Panc1 (cell line): Measurements from ENCODE around the gene FANCI. TPM values are rescaled to one million over a fixed set of nuclear protein-coding genes. Genes with fewer than 3 reads are reported as not detected.

Experiments used
- ATAC-seq: fragments of 200-7000 bp; cut with Tn5 transposase; 2 replicates; pipeline ENCODE4 v1.9.1; 2020; ENCODE audit warnings: mild to moderate bottlenecking, moderate library complexity
- BruUV-seq: library from RNA; stranded (reverse); fragments of 400-500 nt; replicated peaks from 2 replicates; lab custom pipeline; 2021; lab: Mats Ljungman, UMichigan
- CTCF ChIA-PET: fragments of 300-600 bp; sonication (Branson Sonifier 250); formaldehyde crosslinking; loops from one replicate; lab custom pipeline; 2022; ENCODE audit warnings: antibody characterized with exemption; lab: Charles Lee
- POLR2A ChIA-PET: fragments of 300-600 bp; sonication (Branson Sonifier 250); formaldehyde crosslinking; loops from one replicate; lab custom pipeline; 2022; ENCODE audit warnings: antibody characterized with exemption; lab: Charles Lee
- DNase-seq: peaks from one replicate; pipeline ENCODE4 v3.0.0-alpha.2; 2010; ENCODE audit warnings: low read depth, low spot score
- H3K27ac ChIP-seq: 2 replicates; pipeline ENCODE4 v1.5.1; 2011; ENCODE audit warnings: mild to moderate bottlenecking, low read length, inconsistent platforms
- H3K27me3 ChIP-seq: fragments of 200-500 bp; sonication (Bioruptor generic); 2 replicates; pipeline ENCODE4 v1.6.0; 2014; ENCODE audit warnings: low read length, inconsistent platforms; ENCODE audit not compliant: control insufficient read depth, insufficient read depth
- H3K36me3 ChIP-seq: fragments of 200-500 bp; sonication (Bioruptor generic); 2 replicates; pipeline ENCODE4 v1.5.1; 2014; ENCODE audit warnings: inconsistent platforms, mild to moderate bottlenecking, low read length, moderate library complexity; ENCODE audit not compliant: control insufficient read depth, insufficient read depth
- H3K4me1 ChIP-seq: 2 replicates; pipeline ENCODE4 v1.5.1; 2011; ENCODE audit warnings: inconsistent platforms, mild to moderate bottlenecking, low read length, moderate library complexity; ENCODE audit not compliant: control insufficient read depth, insufficient read depth
- H3K4me3 ChIP-seq, 2 experiments: 2 replicates each; pipeline ENCODE4 v1.5.1; 2011 to 2012; ENCODE audit warnings: low read depth in 2 of 2, low read length in 2 of 2, mild to moderate bottlenecking in 2 of 2, inconsistent platforms in 1 of 2, moderate library complexity in 1 of 2
- H3K9me3 ChIP-seq: fragments of 200-500 bp; sonication (Bioruptor generic); 2 replicates; pipeline ENCODE4 v1.5.1; 2014; ENCODE audit warnings: low read depth, mild to moderate bottlenecking, inconsistent platforms, low read length, moderate library complexity; ENCODE audit not compliant: control insufficient read depth, insufficient read depth
- POLR2AphosphoS5 ChIP-seq: IDR thresholded peaks from 2 replicates; pipeline ENCODE4 v1.6.1; 2012; ENCODE audit warnings: mild to moderate bottlenecking, low read depth, low read length, moderate library complexity
- SIN3A ChIP-seq: IDR thresholded peaks from 2 replicates; pipeline ENCODE4 v1.6.1; 2012; ENCODE audit warnings: low read depth, mild to moderate bottlenecking, low read length, moderate library complexity, borderline replicate concordance; ENCODE audit not compliant: insufficient read depth
- TCF7L2 ChIP-seq: IDR thresholded peaks from 2 replicates; pipeline ENCODE4 v1.6.1; 2011; ENCODE audit warnings: mild to moderate bottlenecking, low read depth, low read length, inconsistent platforms
- in situ Hi-C: cut with HindIII; loops from 2 replicates; pipeline ENCODE4 v1.10.0; 2016; ENCODE audit warnings: low sequenced_read_pairs, low pct_unique_long_range_greater_than_20kb
- intact Hi-C: fragments of 100-400 bp; cut with micrococcal nuclease; formaldehyde crosslinking; loops from one replicate; pipeline ENCODE4 v1.10.0; 2022; ENCODE audit not compliant: unreplicated experiment
- total RNA-seq: library from RNA; stranded (reverse); gene quantifications from one replicate; pipeline ENCODE4 v1.2.1, GENCODE V29; 2021; ENCODE audit not compliant: unreplicated experiment
- TF ChIP-seq, protein P1 (sequence below), 2 experiments: IDR thresholded peaks; 2 replicates each; pipeline ENCODE4 v1.6.1; 2011 to 2012; ENCODE audit warnings: low read depth in 2 of 2, control low read depth in 1 of 2, low read length in 1 of 2, mild to moderate bottlenecking in 1 of 2, moderate library complexity in 1 of 2; ENCODE audit not compliant: insufficient read depth in 1 of 2
- TF ChIP-seq, protein P2 (sequence below): fragments of 450-650 bp; IDR thresholded peaks from 2 replicates; pipeline ENCODE4 v1.5.1; 2017; ENCODE audit warnings: mild to moderate bottlenecking

The FANCI gene
- total RNA-seq, 1 experiment from 2014 or later, result 96.2 TPM

DNA sequence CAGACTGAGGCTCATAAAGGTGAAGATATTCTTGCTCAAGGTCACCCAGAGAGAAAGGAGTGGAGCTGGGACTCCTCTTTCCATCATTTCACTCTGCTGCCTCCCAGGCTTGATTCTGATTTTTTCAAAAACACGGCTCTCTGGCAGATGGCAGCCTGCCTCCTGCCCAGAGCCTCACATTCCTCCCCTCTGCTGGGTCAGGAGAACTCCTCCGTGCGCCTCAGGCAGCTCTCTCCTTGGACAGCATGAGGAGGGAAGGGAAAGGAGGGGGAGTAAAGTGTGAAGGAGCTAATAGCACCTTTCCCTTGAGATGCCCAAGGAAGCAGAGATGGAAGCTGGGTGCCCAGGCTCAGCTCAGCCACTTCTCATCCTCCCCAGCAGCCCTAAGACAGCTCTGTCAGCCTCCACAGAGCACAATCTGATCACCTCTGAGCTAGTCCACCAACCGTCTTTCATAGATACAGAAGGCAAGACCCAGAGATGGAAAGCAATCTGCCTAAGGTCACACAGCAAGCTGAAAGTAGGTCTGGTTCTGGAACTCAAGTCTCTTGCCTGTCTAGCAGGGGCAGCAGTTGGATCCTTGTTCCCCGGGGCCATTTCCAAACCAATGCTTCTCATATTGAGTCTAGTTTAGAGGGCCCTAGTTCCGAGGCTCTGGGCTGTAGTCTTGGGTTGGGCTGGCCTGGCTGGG, 25.9 kb upstream of the FANCI start:
- Histone ChIP-seq H3K36me3 (no peaks in the 10 kb centered on the region), H3K9me3 (no peaks in the 10 kb centered on the region), H3K27ac (no peak overlapping the region), H3K4me3 (no peak overlapping the region), H3K27me3 (no peaks in the 10 kb centered on the region), H3K4me1 (no peaks in the 10 kb centered on the region)
- CTCF ChIA-PET, result no interaction called here
- POLR2A ChIA-PET, result no interaction called here
- no TSS peak for BruUV-seq
- TF ChIP-seq, protein P1, sequence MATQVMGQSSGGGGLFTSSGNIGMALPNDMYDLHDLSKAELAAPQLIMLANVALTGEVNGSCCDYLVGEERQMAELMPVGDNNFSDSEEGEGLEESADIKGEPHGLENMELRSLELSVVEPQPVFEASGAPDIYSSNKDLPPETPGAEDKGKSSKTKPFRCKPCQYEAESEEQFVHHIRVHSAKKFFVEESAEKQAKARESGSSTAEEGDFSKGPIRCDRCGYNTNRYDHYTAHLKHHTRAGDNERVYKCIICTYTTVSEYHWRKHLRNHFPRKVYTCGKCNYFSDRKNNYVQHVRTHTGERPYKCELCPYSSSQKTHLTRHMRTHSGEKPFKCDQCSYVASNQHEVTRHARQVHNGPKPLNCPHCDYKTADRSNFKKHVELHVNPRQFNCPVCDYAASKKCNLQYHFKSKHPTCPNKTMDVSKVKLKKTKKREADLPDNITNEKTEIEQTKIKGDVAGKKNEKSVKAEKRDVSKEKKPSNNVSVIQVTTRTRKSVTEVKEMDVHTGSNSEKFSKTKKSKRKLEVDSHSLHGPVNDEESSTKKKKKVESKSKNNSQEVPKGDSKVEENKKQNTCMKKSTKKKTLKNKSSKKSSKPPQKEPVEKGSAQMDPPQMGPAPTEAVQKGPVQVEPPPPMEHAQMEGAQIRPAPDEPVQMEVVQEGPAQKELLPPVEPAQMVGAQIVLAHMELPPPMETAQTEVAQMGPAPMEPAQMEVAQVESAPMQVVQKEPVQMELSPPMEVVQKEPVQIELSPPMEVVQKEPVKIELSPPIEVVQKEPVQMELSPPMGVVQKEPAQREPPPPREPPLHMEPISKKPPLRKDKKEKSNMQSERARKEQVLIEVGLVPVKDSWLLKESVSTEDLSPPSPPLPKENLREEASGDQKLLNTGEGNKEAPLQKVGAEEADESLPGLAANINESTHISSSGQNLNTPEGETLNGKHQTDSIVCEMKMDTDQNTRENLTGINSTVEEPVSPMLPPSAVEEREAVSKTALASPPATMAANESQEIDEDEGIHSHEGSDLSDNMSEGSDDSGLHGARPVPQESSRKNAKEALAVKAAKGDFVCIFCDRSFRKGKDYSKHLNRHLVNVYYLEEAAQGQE (IDR thresholded peaks at IDR 0.05; ENCODE audit: insufficient read depth in 1 of 2, low read depth in 2 of 2, low read length in 1 of 2), result no peak
- TF ChIP-seq TCF7L2, result no peak
- TF ChIP-seq, protein P2, sequence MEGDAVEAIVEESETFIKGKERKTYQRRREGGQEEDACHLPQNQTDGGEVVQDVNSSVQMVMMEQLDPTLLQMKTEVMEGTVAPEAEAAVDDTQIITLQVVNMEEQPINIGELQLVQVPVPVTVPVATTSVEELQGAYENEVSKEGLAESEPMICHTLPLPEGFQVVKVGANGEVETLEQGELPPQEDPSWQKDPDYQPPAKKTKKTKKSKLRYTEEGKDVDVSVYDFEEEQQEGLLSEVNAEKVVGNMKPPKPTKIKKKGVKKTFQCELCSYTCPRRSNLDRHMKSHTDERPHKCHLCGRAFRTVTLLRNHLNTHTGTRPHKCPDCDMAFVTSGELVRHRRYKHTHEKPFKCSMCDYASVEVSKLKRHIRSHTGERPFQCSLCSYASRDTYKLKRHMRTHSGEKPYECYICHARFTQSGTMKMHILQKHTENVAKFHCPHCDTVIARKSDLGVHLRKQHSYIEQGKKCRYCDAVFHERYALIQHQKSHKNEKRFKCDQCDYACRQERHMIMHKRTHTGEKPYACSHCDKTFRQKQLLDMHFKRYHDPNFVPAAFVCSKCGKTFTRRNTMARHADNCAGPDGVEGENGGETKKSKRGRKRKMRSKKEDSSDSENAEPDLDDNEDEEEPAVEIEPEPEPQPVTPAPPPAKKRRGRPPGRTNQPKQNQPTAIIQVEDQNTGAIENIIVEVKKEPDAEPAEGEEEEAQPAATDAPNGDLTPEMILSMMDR, result no peak
- TF ChIP-seq POLR2AphosphoS5, result no peak
- no peak for TF ChIP-seq SIN3A
- in situ Hi-C loops (no loop called here), intact Hi-C loops (no loop called here)
- DNase-seq (no peak), ATAC-seq (no peak)

DNA sequence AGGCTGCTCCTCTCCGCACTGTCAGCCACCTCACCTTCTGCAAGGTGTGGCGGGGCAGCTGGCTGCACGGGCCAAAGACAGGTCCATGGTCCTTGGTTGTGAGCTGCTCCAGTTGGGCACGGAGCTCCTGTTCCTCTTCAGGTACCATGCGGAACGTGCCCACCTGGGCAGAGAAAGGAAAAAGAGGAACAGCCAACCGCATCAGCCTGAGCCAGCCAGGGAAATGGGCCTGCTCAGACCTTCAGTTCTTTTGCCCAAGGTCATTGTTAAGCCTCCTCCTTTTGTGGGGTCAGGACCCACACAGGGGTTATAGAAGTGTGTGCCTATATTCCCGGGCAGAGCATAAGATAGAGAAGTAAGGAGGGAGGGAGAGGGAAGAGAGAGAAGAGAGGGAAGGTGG, 25.2 kb upstream of the FANCI start:
- Histone ChIP-seq H3K36me3 (no peaks in the 10 kb centered on the region), H3K4me3 (no peak overlapping the region), H3K27me3 (no peaks in the 10 kb centered on the region), H3K9me3 (no peaks in the 10 kb centered on the region), H3K27ac (no peak overlapping the region), H3K4me1 (no peaks in the 10 kb centered on the region)
- TF ChIP-seq, protein P2, result no peak
- TF ChIP-seq POLR2AphosphoS5, result no peak
- TF ChIP-seq, protein P1 (IDR thresholded peaks at IDR 0.05; ENCODE audit: insufficient read depth in 1 of 2, low read depth in 2 of 2, low read length in 1 of 2), result no peak
- TF ChIP-seq SIN3A, result no peak
- TF ChIP-seq TCF7L2, result no peak
- in situ Hi-C loops (no loop called here), intact Hi-C loops (no loop called here)
- ChIA-PET CTCF (no interaction called here), POLR2A (no interaction called here)
- DNase-seq (no peak), ATAC-seq (no peak)
- BruUV-seq, result no TSS peak
